Endothelial cell of hepatic sinusoid (primary cell): ENCODE data around the gene MSX1.
"Not testable (repeated sequence)": the region's sequence is repeated elsewhere in the genome, so short reads cannot be mapped to it uniquely, and the experiment has no call there.

ENCODE experiments used
- in situ Hi-C: cut with HindIII; loops from 2 replicates; pipeline ENCODE4 v1.10.0; 2017; ENCODE audit warnings: low sequenced_read_pairs

The MSX1 gene

GRCh38 chr4:4859325-4859798 is at the start of gene MSX1:
MSX1 (plus strand) TSS chr4:4859665; CDS start chr4:4859900, 235 bp downstream.
- in situ Hi-C loops, result no loop called here

- in situ Hi-C loops, result no loop called here
Observed at GRCh38 chr4:4810092-4810774, 49.2 kb upstream of the MSX1 start.

GRCh38 chr4:4810778-4811177 is 48.7 kb upstream of the MSX1 start:
- in situ Hi-C loops, result no loop called here

- in situ Hi-C loops, result no loop called here
Observed at GRCh38 chr4:4812145-4812794, 47.2 kb upstream of the MSX1 start.

- in situ Hi-C loops, result no loop called here
Observed at GRCh38 chr4:4818415-4819212, 40.9 kb upstream of the MSX1 start.

GRCh38 chr4:4819213-4819606 is 40.3 kb upstream of the MSX1 start:
- in situ Hi-C loops, result no loop called here

- in situ Hi-C loops, result no loop called here
Observed at GRCh38 chr4:4820261-4820660, 39.2 kb upstream of the MSX1 start.

- in situ Hi-C loops, result no loop called here
Observed at GRCh38 chr4:4820739-4821138, 38.7 kb upstream of the MSX1 start.

- in situ Hi-C loops, result no loop called here
Observed at GRCh38 chr4:4821577-4821976, 37.9 kb upstream of the MSX1 start.

- in situ Hi-C loops, result not testable (repeated sequence)
Observed at GRCh38 chr4:4822286-4822685, 37.2 kb upstream of the MSX1 start.

- in situ Hi-C loops, result no loop called here
Observed at GRCh38 chr4:4823621-4824162, 35.8 kb upstream of the MSX1 start.

- in situ Hi-C loops, result no loop called here
Observed at GRCh38 chr4:4824232-4824631, 35.2 kb upstream of the MSX1 start.

- in situ Hi-C loops, result no loop called here
Observed at GRCh38 chr4:4825431-4825830, 34.0 kb upstream of the MSX1 start.

GRCh38 chr4:4829837-4830236 is 29.6 kb upstream of the MSX1 start:
- in situ Hi-C loops, result no loop called here

GRCh38 chr4:4831266-4831665 is 28.2 kb upstream of the MSX1 start:
- in situ Hi-C loops, result no loop called here

- in situ Hi-C loops, result no loop called here
Observed at GRCh38 chr4:4831825-4832224, 27.6 kb upstream of the MSX1 start.

- in situ Hi-C loops, result no loop called here
Observed at GRCh38 chr4:4836044-4836443, 23.4 kb upstream of the MSX1 start.

- in situ Hi-C loops, result no loop called here
Observed at GRCh38 chr4:4837316-4837715, 22.1 kb upstream of the MSX1 start.

GRCh38 chr4:4838051-4838935 is 21.2 kb upstream of the MSX1 start:
- in situ Hi-C loops, result no loop called here
